Mesothelial cell of epicardium (in vitro differentiated cells): Measurements from ENCODE around the gene CHMP1B. TPM values are rescaled to one million over a fixed set of nuclear protein-coding genes. Genes with fewer than 3 reads are reported as not detected.

ENCODE experiments used
- DNase-seq, 2 experiments: peaks; one replicate each; pipeline ENCODE4 v3.0.0; 2021; ENCODE audit warnings: low spot score in 2 of 2; ENCODE audit not compliant: unreplicated experiment in 2 of 2
- H3K27ac Mint-ChIP-seq: 2 replicates; pipeline ENCODE4 v1.8.0; 2021; ENCODE audit warnings: mixed read lengths
- H3K27me3 Mint-ChIP-seq: 2 replicates; pipeline ENCODE4 v1.8.0; 2021; ENCODE audit warnings: low read depth, mixed read lengths
- H3K36me3 Mint-ChIP-seq: 2 replicates; pipeline ENCODE4 v1.8.0; 2021; ENCODE audit warnings: mixed read lengths
- H3K4me1 Mint-ChIP-seq: 2 replicates; pipeline ENCODE4 v1.8.0; 2021; ENCODE audit warnings: mixed read lengths
- H3K4me3 Mint-ChIP-seq: 2 replicates; pipeline ENCODE4 v1.8.0; 2021; ENCODE audit warnings: mild to moderate bottlenecking, moderate library complexity, mixed read lengths
- H3K9me3 Mint-ChIP-seq: 2 replicates; pipeline ENCODE4 v1.8.0; 2021; ENCODE audit warnings: mixed read lengths
- CTCF ChIP-seq: fragments of 200-600 bp; sonication (generic); IDR thresholded peaks from one replicate; pipeline ENCODE4 v1.5.0; 2021; ENCODE audit warnings: antibody characterized with exemption; ENCODE audit not compliant: unreplicated experiment
- total RNA-seq: library from RNA; stranded (reverse); gene quantifications from 3 replicates; pipeline ENCODE4 v1.2.1, GENCODE V29; 2021

Gene CHMP1B
- total RNA-seq, 1 donor from 2014 or later, result 43.7 TPM

DNA sequence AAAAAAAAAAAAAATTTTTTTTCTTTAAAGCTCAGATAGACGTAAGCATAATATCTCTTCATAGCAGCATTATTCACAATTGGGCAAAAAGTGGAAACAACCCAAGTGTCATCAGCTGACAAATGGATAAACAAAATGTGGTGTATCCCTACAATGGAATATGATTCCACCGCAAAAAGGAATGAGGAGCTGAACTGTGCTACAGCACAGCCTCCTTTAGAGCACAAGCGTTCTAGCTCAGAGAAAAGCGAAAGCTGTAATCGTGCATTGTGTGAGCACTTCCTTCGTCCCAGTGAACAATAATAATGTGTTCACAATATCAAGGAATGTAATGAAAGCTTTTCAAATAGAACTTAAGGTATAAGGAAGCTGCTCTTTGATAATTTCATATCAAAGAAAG, 11.7 kb upstream of the CHMP1B start:
- no peaks in the 10 kb centered on the region for H3K9me3 Mint-ChIP-seq
- H3K4me1 Mint-ChIP-seq, result peaks cover 5% of the 10 kb centered on the region
- H3K27ac Mint-ChIP-seq, result no peak overlapping the region
- no peak overlapping the region for H3K4me3 Mint-ChIP-seq
- H3K36me3 Mint-ChIP-seq, result no peaks in the 10 kb centered on the region
- TF ChIP-seq CTCF, result no peak
- DNase-seq, result no peak
- H3K27me3 Mint-ChIP-seq, result no peaks in the 10 kb centered on the region

DNA sequence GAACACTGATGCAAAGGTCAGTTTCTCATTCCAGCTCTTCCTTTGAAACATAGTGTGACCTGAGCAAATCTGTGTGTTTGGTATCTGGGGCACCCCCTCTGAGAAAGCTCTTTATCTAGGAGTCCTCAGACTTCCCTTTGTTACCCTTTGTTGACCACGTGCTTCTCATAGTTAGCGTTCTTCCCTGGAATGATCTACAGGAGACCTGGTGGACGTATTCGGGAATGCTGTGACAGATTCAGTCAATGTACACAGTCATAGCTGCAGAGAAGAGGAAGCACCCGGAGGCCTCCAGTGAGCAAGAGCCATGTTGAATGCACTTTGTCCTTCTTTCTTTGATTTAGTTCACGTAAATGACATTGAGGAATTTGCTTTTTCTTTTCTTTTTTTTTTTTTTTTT, 10.7 kb upstream of the CHMP1B start:
- no peak overlapping the region for H3K27ac Mint-ChIP-seq
- H3K27me3 Mint-ChIP-seq, result no peaks in the 10 kb centered on the region
- H3K36me3 Mint-ChIP-seq, result no peaks in the 10 kb centered on the region
- DNase-seq, result no peak
- peaks cover 5% of the 10 kb centered on the region for H3K4me1 Mint-ChIP-seq
- H3K9me3 Mint-ChIP-seq, result no peaks in the 10 kb centered on the region
- H3K4me3 Mint-ChIP-seq, result no peak overlapping the region
- TF ChIP-seq CTCF, result no peak

GRCh38 chr18:11842562-11842961, 8.7 kb upstream of the CHMP1B start:
- H3K9me3 Mint-ChIP-seq, result no peaks in the 10 kb centered on the region
- no peaks in the 10 kb centered on the region for H3K36me3 Mint-ChIP-seq
- H3K4me1 Mint-ChIP-seq, result peaks cover 5% of the 10 kb centered on the region
- H3K27me3 Mint-ChIP-seq, result no peaks in the 10 kb centered on the region
- no peak for DNase-seq
- no peak overlapping the region for H3K4me3 Mint-ChIP-seq
- TF ChIP-seq CTCF, result no peak
- no peak overlapping the region for H3K27ac Mint-ChIP-seq

GRCh38 chr18:11844436-11844835, 6.8 kb upstream of the CHMP1B start:
- peaks cover 5% of the 10 kb centered on the region for H3K4me1 Mint-ChIP-seq
- no peaks in the 10 kb centered on the region for H3K9me3 Mint-ChIP-seq
- no peaks in the 10 kb centered on the region for H3K27me3 Mint-ChIP-seq
- H3K4me3 Mint-ChIP-seq, result no peak overlapping the region
- TF ChIP-seq CTCF, result no peak
- H3K27ac Mint-ChIP-seq, result no peak overlapping the region
- no peaks in the 10 kb centered on the region for H3K36me3 Mint-ChIP-seq
- no peak for DNase-seq

- Mint-ChIP-seq H3K4me1 (peaks cover 12% of the 10 kb centered on the region), H3K4me3 (no peak overlapping the region), H3K27me3 (no peaks in the 10 kb centered on the region), H3K27ac (no peak overlapping the region), H3K9me3 (no peaks in the 10 kb centered on the region), H3K36me3 (no peaks in the 10 kb centered on the region)
- TF ChIP-seq CTCF, result no peak
- no peak for DNase-seq
Measured at GRCh38 chr18:11845654-11846053, 5.6 kb upstream of the CHMP1B start.

GRCh38 chr18:11847811-11848210, 3.4 kb upstream of the CHMP1B start:
- Mint-ChIP-seq H3K9me3 (no peaks in the 10 kb centered on the region), H3K4me1 (peaks cover 18% of the 10 kb centered on the region), H3K27me3 (no peaks in the 10 kb centered on the region), H3K4me3 (no peak overlapping the region), H3K27ac (no peak overlapping the region), H3K36me3 (no peaks in the 10 kb centered on the region)
- TF ChIP-seq CTCF, result no peak
- no peak for DNase-seq
